Umbilical cord (tissue), 2 donors: ENCODE data around the gene SUSD6. TPM values are rescaled to one million over a fixed set of nuclear protein-coding genes. Genes with fewer than 3 reads are reported as not detected.
"Not testable (repeated sequence)": the region's sequence is repeated elsewhere in the genome, so short reads cannot be mapped to it uniquely, and the experiment has no call there.

Source experiments
- DNase-seq: peaks from one replicate; pipeline ENCODE4 v3.0.0-alpha.2; 2015; ENCODE audit warnings: low spot score
- total RNA-seq: library from RNA; depleted of rRNA; stranded (reverse); fragments of >200 nt; gene quantifications from one replicate; pipeline ENCODE4 v1.2.3, GENCODE V29; 2014; ENCODE audit warnings: low replicate concordance; ENCODE audit not compliant: insufficient read depth

SUSD6 gene
- total RNA-seq, 1 donor from 2014 or later, result 16.6 TPM

GRCh38 chr14:69712599-69713088 is 101.2 kb downstream of the SUSD6 start:
- peak; percentile 55 for DNase-seq

GRCh38 chr14:69713209-69713781 is 101.9 kb downstream of the SUSD6 start:
- peak; percentile 72 for DNase-seq

- DNase-seq, result no peak
These were observed 102.7 kb downstream of the SUSD6 start for GRCh38 chr14:69713993-69714679.

- DNase-seq, result peak; percentile 95
These were observed 104.5 kb downstream of the SUSD6 start for GRCh38 chr14:69715725-69716477.

GRCh38 chr14:69716478-69717187 is 105.2 kb downstream of the SUSD6 start:
- peak; percentile 82 for DNase-seq

- not testable (repeated sequence) for DNase-seq
These were observed 107.2 kb downstream of the SUSD6 start for GRCh38 chr14:69718614-69719013.

GRCh38 chr14:69719501-69719951 is 108.1 kb downstream of the SUSD6 start:
- DNase-seq, result peak; percentile 80

- DNase-seq, result no peak
These were observed 109.5 kb downstream of the SUSD6 start for GRCh38 chr14:69720912-69721311.

- DNase-seq, result peak; percentile 80
These were observed 115.5 kb downstream of the SUSD6 start for GRCh38 chr14:69726761-69727511.

GRCh38 chr14:69727860-69728259 is 116.5 kb downstream of the SUSD6 start:
- no peak for DNase-seq

- DNase-seq, result not testable (repeated sequence)
These were observed 120.7 kb downstream of the SUSD6 start for GRCh38 chr14:69731919-69732598.

GRCh38 chr14:69736405-69736804 is 125.0 kb downstream of the SUSD6 start:
- not testable (repeated sequence) for DNase-seq

- DNase-seq, result no peak
These were observed 129.7 kb downstream of the SUSD6 start for GRCh38 chr14:69741055-69741454.

GRCh38 chr14:69749956-69750355 is 138.6 kb downstream of the SUSD6 start:
- no peak for DNase-seq

GRCh38 chr14:69750495-69750894 is 139.1 kb downstream of the SUSD6 start:
- DNase-seq, result no peak

GRCh38 chr14:69752773-69753172 is 141.4 kb downstream of the SUSD6 start:
- DNase-seq, result no peak

- no peak for DNase-seq
These were observed 142.5 kb downstream of the SUSD6 start for GRCh38 chr14:69753860-69754259.

- no peak for DNase-seq
These were observed 143.1 kb downstream of the SUSD6 start for GRCh38 chr14:69754487-69754886.

GRCh38 chr14:69755296-69755695 is 143.9 kb downstream of the SUSD6 start:
- no peak for DNase-seq

GRCh38 chr14:69755784-69756183 is 144.4 kb downstream of the SUSD6 start:
- DNase-seq, result no peak
